NK-92 (cell line): ENCODE measurements around the gene CENPP.
A peak's percentile ranks its signal among the peaks of the same experiment; 100 is the strongest.

Experiments
- DNase-seq: peaks from one replicate; lab custom pipeline; 2025; ENCODE audit not compliant: unreplicated experiment; lab: John Stamatoyannopoulos, UW

CENPP gene

GRCh38 chr9:92325269-92325990 is at the start of gene CENPP, which contains the start of gene NOL8:
TSS of gene CENPP (plus strand) at chr9:92325953.
TSS of gene NOL8 (minus strand) at chr9:92325350. CDS start at chr9:92324161, 1,189 bp downstream.
- no peak for DNase-seq

DNA sequence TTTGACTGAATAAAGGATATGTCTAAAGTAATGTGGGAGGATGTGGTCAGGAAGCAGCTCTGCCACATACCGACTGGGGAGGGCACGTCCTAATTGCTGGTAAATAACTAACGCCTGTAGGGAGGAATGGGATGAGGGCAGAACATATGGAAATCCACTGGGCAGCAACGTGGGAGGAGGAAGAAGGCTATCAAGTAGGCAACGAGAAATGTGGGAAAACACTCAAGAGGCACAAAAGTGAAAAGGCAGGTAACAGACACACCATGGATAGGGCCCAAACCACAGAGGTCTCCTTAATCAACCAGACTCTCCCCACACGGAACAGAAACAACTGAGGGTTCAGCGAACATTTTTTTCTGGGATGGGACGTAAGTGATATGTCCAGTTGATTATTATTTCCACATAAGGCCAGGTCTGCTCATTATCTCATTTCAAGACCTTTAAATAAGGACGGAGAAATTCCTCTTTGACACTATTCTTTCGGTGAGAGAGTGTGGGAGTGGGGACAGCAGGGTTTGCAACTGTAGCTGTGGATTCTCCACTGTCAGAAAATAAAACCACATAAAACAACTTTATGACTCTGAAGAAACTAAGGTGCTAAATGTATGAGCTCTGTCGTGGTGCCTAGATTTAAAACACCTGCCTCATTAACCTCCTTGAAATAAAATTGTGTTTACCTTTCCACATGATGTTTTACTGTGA is 49.3 kb upstream of the CENPP start:
- DNase-seq = no peak

GRCh38 chr9:92278110-92278509 is 47.6 kb upstream of the CENPP start:
- DNase-seq = no peak

DNA sequence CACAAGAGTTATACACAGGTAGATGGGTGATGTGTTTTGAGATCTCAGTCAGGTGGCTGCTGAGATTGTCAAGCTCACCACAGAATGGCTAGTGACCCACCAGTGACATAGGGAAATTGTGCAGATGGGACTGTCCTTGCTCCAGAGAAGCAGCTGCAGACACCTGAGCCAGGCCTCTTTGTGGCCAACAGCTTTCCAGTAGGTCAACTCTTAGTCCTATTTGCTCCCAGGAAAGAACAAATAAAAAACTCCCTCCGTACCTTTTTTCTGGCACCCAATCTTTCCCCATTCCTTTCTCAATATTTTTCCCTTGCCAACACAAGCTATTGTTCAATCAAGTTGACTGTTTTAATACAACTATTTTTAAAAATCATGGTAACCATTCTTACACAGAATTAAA is 46.5 kb upstream of the CENPP start:
- no peak for DNase-seq

DNA sequence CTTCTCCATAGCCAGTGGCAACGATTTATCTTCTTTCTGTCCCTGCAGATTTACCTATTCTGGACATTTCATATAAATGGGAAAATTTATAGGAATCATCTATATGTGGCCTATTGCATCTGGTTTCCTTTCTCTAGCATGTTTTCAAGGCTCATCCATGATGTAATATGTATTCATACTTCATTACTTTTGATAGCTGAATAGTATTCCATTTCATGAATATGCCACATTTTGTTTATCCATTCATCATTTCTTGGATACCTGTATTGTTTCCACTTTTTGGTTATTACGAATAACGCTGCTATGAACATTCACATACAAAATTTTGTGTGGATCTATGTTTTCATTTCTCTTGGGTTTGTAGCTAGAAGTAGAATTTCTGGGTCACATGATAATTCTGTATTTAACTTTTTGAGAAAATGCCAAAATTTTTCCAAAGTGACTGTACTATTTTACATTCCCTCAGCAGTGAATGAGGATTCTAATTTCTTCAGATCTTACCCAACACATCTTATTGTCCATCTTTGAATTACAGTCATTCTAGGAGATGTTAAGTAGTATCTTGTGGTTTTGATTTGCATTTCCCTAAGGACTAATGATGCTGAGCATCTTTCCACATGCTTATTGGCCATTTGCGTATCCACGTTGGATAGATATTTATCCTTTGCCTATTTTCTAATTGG is 35.9 kb upstream of the CENPP start:
- DNase-seq = no peak

- no peak for DNase-seq
These were observed 34.8 kb upstream of the CENPP start for GRCh38 chr9:92290785-92291429.

GRCh38 chr9:92291577-92291976 is 34.2 kb upstream of the CENPP start:
- DNase-seq = no peak

DNA sequence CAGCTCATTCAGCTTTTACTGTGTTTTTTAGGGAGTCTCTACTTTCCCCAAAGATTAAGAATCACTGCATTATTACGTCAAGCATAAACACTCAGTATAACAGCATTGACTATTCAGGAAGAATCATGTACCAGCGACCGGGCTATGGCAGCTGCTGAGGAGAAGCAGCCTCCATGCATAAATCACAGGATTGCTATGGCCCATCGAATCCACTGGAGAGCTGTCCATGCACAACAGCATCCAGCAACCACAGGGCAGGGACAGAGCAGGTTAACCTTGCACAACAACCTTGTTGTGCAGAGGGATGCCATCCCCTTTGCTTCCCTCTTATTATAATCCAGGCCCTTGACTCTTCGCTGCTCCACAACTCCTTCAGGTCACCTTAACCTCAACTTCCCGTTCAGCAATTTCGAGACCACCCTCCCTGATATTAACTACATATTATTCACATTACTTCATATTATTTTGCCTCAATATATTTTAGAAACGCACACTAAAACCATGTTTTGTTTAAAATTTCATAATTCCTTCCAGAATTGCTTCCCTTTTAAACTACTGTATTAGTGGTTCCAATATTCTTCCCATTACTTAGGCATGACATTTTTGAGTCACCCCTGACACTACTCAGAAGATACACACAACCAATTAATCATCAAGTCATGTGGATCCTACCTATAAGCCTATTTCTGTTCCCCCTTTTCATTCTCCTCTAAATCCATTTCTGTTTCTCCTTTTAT is 33.2 kb upstream of the CENPP start:
- DNase-seq = no peak

GRCh38 chr9:92293075-92293354 is 32.7 kb upstream of the CENPP start:
- DNase-seq = no peak

GRCh38 chr9:92293452-92294296 is 32.1 kb upstream of the CENPP start, which contains the start of gene IARS1:
TSS of gene IARS1 (minus strand) at chr9:92293697. CDS start at chr9:92289419, 4,278 bp downstream.
- DNase-seq = peak; percentile 93

DNA sequence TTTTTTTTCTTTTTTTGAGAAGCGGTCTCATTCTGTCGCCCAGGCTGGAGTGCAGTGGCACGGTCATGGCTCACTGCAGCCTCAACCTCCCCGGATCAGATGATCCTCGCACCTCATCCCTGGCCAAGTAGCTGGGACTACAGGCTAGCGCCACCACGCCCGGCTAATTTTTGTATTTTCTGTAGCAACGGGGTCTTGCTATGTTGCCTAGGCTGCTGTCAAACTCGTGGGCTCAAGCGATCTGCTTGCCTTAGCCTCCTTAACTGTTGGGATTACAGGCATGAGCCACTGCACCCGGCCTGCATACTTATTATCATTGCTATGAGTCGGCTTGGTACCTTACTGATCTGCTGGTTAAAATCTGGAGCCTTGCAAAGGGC is 31.5 kb upstream of the CENPP start:
- no peak for DNase-seq

DNA sequence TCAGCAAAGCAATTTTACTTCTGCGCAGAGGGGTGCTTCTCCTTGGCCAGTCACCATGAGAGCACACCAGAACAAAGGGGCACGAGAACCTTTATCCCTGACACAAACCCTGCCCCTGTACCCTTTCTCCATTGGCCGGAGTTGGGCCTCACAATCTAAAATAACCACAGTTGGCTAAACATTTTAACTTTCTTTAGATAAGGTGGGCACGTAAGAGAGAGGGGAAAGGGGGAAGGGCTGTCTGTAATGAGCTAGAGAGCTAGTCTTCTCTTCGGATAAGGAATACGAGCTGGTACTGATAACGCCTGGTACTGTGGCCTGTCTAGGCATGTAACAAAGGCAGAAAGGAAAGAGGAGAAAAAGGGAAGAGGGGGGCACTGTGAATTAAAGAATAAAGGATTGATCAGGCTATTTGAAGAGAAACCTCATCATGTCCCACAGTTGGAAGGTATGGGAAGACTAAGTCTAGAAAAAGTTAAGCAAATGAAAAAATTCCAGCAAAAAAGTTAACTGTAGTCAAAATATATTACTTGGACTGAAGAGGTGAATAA is 30.4 kb upstream of the CENPP start:
- DNase-seq = no peak

GRCh38 chr9:92295827-92296258 is 29.9 kb upstream of the CENPP start:
- no peak for DNase-seq

- DNase-seq = no peak
These were observed 28.1 kb upstream of the CENPP start for GRCh38 chr9:92297611-92298010.

DNA sequence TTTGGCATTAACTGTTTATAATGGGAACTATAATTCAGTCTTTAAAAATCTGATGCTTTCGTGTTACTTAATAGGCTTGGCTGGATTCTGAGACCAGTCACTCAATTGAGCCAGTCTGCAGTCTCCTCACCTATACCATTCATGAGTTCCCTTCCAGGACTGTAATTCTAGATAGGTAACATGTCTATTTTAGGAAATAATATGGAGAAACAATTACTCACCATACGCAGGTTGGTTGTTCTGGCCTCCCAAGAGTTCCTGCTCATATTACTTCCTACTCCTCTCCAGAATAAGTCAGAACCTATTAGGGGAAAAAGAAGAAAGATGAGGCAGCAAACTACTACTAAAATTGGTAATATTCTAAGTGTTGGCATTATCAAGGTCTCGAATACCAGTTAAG is 27.7 kb upstream of the CENPP start:
- no peak for DNase-seq

DNA sequence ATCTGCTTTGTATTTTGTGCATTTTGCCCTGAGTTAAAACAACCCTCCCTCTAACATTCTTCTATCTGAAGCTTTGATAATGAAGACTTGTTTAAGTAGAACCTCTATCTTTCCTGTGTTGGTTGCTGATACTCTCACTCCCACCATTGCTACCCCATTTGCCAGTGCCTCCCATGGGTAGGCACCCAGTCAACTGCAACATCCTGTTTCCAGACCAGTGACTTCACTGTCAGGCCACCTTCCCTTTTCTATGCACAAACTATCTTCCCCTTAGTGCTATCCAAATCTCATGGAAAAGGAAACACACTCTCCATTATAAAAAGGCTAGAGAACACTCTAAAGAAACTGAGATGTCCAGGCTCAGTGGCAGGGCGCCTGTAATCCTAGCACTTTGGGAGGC is 26.6 kb upstream of the CENPP start:
- DNase-seq = no peak

DNA sequence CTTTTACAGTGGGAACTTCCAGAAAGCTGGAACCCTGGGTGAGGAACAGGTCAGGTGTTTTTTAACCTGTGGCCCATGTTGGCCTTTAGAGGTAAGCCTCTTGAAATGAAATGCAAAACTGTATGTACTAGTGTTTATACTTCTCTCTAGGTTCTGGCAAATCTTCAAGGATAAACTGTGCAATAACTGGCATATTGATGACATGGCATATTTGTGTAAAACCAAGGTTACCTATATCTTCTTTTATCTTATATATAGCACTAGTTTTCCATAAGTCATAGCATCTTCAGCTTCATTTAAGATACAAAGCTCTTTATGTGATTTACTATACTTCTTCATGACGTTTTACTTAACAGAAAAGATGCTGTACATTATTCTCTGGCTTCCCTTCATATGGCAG is 24.8 kb upstream of the CENPP start:
- DNase-seq = no peak

- DNase-seq = no peak
These were observed 16.9 kb upstream of the CENPP start for GRCh38 chr9:92308893-92309292.

DNA sequence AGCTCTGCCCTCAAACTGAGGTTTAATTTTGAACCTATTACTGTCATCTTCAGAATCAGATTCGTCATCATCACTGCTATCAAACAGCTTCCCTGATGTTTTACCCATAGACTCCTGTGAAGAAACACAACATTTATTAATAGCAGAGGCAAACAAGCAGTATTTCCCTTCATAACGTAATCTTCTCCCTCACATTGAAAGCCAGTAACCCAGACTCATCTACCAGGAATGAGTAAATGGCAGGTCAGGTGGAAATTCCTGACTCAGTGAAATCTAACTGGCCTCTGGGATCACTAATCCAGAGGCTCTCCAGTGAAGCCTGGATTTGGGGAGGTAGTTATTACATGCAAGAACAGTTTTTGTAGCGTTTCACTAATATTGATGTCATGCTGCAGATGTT is 15.2 kb upstream of the CENPP start:
- no peak for DNase-seq
